HG03457 (cell line): ENCODE measurements around the gene GIMAP7.
"Not testable (repeated sequence)": the region's sequence is repeated elsewhere in the genome, so short reads cannot be mapped to it uniquely, and the experiment has no call there.

ENCODE experiments used
- ATAC-seq: cut with Tn5 transposase; IDR thresholded peaks from one replicate; pipeline ENCODE4 v1.9.1; 2021; ENCODE audit warnings: moderate number of reproducible peaks; ENCODE audit not compliant: unreplicated experiment

The GIMAP7 gene

DNA sequence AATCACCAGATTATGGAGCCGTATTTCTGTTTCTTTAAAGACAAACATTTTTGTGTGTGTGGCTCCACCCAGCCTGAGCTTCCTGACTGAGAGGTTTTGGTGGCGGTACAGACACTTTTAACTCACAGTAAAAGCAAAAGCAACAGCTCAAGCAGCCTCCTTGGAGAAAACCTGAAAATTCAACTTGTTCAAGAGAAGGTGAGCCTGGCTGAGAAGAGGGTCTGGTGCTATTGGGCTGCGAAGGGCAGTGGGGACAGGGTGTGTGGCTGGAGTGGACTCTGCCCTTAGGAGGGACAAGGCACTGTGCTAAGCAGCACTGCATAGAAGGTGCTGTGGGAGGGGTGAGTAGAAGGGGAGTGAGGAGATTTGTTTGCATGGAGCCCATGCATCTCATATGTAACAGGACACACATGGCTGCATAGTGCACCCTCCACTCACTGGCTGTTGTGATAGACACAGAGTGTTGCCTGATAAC, at the start of gene GIMAP7:
TSS of gene GIMAP7 (plus strand) at position 125 of the 475 bp plus-strand sequence. CDS start 5,103 bp downstream, outside the sequence.
- ATAC-seq, result no peak

DNA sequence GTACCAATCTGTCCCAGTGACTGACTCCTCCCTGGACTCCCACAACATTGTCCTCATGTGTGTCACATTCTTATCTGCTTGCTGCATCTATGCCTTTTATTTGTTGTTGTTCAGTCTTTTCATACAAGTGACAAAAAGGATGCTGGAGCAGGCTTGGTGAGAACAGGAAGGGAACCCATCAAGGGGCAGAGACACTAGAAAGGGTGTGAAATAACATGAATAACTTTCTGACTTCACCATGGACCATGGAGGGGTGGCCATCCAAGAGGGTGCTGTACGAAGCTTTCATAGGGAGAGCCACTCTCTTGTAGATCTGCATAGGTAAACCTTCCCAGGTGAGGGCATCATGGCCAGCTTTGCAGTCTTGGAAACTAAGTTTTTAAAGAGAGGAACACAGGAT, 49.7 kb upstream of the GIMAP7 start:
- ATAC-seq, result no peak

DNA sequence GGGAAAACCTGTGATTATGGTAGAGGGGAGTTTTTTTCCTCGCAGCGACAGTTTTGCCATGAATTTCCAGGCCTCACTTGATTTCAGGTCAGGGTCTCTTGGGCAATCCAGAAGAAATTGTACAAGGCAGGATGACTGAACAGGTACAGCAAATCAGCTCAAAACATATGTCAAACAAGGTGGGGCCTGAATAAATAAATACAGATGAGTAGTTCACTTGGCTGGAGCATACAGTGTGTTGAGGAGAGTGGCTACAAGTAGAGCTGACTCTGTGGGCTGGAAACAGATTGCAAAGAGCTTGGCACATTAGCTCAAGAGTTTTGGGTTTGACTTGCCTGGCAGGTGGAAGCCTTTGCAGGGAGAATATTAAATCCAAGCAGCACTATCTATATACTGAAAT, 49.3 kb upstream of the GIMAP7 start:
- no peak for ATAC-seq

DNA sequence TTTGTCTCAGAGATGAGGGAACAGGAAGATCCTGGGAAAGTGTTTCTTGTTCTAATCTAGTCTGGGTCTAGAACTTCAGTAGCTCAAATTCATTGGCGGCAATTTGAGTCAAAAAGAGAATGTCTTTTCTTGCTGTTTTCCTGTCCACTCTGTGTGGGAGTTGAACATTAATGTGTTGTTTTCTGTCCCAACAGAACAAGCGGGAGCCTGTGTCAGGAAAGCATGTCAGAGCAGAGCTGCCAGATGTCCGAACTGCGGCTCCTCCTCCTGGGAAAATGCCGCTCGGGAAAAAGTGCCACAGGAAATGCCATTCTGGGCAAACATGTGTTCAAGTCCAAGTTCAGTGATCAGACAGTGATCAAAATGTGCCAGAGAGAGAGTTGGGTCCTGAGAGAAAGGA, 48.2 kb upstream of the GIMAP7 start:
- no peak for ATAC-seq

DNA sequence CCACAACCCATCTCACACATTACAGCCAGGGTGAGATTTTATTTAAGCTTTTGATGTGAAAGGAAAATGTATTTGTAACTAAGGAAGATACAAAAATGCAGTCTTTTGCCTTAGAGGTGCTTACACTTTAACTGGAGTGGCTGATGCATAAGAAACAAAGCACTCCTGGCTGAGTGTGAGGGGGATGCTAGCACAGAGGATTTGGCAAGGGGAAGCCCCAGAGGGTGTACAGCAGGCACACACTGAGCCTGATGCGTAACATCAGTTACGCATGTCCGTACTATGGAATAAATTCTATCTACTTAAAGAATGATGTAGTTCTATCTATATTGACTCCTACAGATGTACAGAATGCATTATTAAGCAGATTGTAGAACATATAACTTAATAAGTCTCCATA, 46.4 kb upstream of the GIMAP7 start:
- ATAC-seq, result no peak

DNA sequence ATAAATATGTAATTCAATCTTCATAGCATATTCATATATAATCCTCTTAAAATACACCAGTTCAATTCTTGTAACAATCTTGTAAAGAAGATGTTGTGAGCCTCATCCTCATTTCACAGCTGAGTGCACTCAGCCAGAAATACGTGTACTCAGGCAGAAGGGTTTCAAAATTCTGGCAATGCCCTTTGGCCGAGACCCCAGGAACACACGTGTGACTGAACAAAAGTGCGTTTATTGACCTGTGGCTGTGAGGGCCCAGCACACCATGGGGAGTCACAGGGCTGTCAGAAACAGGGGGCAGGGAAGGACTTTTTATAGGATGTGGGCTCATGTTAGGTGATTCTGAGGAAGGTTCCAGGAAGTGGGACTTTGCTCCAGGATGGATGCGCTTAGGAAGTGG, 42.8 kb upstream of the GIMAP7 start:
- ATAC-seq, result no peak

DNA sequence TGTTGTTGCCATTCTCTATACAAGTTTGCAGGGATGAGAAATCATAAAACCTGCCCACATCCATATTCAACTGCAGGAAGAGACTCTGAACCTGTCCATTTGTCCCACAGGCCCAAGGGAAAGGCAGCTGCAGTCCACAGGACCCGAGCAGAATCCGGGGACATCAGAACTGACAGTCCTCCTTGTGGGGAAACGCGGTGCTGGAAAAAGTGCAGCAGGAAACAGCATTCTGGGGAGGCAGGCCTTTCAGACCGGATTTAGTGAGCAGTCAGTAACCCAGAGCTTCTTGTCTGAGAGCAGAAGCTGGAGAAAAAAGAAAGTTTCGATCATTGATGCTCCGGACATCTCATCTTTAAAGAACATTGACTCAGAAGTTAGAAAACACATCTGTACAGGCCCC, 40.8 kb upstream of the GIMAP7 start:
- no peak for ATAC-seq

DNA sequence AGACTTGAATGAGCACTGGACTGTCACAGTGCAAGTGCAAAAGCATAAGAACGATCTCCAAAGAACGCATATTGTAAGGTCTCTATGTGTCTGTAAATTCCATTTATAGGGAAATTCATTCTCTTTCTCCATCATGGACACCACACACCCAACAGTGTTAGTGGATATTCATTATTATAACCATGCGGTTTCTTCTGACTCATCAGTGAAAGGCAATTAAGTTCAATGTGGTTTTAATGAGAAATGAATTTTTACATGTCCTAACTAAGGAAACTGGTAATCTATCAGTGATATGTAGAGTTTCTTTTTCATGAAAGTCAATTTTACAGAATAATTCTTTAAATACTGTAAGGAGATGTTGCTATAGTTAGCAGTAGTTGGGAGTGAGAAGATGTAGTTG, 38.4 kb upstream of the GIMAP7 start:
- ATAC-seq, result no peak

DNA sequence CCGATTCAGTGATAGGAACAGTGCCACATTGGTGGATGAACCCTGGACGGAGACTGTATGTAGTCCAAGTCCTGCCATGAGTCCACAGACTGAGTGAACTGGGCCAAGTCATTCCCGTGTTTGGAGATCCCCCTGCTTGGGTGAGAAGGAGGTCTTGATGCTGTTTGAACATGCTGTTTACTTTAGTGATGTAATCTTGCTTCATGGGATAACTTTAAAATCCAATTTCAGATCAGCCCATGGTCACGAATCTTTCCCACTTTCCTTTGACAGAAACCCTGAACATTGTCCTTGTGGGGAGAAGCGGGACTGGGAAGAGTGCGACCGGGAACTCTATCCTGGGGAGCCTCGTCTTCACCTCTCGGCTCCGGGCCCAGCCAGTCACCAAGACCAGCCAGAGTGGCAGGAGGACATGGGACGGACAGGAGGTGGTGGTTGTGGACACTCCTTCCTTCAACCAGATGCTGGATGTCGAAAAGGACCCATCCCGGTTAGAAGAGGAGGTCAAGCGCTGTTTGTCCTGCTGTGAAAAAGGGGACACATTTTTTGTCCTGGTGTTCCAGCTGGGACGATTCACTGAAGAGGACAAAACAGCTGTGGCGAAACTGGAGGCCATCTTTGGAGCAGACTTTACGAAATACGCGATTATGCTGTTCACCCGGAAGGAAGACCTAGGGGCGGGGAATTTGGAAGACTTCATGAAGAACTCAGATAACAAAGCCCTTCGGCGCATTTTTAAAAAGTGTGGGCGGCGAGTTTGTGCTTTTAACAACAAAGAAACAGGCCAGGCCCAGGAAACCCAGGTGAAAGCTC, 37.6 kb upstream of the GIMAP7 start:
- ATAC-seq, result no peak

DNA sequence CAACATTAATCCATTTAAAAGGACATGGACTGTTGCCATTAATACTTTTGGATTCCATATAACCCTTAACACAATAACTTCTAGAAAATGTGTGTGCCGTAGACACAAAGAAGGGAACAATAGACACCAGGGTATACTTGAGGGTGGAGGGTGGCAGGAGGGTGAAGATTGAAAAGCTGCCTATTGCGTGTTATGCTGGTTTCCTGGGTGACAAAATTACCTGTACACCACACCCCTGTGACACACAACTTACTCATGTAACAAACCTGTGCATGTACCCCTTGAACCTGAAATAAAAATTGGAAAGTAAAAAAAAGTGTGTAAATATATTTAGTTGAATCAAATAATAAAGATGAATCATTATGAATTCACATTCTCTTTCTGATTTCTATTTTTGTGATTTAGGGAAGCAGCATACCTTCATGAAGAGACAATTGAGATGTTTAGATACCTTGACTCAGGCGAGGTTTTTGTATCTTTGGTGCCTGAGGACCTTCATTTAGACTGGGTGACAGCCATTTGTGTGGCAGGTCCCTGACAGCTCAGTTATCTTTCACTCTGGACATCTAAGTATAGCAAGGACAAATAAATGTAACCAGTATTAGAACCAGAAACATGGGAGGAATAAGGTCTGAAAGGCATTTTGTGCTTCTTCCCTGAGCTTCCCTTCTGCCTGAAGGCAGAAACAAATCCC, 35.5 kb upstream of the GIMAP7 start:
- ATAC-seq, result no peak

DNA sequence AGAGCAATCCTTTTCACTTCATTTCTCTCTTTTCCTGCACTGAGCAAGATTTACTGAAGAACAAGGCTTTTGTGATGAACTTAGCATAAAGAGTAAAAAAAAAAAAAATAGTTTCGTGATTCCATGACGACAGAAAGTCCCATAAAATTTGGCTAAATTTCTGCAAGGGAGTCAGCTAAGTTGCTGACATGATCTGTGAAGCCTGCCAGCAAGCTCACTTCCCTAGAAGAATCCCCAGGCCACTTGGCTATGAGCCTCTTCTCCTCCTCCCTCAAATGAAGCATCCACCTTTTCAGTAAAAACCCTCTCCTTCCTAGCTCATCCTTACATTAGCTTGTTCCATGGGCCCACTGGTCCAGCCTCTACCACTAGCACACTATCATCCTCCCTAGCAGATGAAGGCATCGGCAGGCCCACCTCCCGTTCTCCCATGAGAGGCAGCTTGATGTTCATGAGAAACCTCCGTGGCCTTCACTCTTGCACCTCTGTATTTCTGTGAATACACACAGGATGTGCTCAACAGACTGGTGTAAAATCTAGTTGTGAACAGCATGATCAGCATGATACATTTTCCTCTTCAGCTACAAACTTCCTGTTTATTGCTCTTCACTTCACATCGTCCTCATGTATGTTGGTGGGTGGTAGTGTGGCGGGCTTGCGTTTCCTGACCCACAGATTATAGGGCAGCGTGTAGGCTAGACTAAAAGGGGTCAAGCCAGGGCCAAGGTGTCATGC, 33.3 kb upstream of the GIMAP7 start:
- ATAC-seq, result no peak

DNA sequence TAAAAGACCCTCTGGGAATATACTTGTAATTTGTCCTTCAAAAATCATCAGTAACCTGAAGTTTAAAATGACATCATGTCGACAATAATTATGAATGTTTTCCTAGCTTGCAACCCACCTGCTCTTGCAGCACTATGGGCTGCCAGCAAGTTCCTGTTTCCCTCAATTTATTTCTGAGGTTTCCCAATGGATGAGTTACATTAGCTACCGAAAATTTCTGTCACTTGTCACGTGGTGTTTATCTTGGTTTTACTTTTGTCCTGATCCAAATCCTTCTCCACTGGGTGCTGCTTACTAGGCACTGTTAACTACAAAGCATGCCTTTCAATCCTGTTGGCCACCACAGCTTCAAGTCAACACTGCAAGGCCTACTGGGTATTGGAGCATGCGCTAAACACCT, 32.8 kb upstream of the GIMAP7 start:
- no peak for ATAC-seq

DNA sequence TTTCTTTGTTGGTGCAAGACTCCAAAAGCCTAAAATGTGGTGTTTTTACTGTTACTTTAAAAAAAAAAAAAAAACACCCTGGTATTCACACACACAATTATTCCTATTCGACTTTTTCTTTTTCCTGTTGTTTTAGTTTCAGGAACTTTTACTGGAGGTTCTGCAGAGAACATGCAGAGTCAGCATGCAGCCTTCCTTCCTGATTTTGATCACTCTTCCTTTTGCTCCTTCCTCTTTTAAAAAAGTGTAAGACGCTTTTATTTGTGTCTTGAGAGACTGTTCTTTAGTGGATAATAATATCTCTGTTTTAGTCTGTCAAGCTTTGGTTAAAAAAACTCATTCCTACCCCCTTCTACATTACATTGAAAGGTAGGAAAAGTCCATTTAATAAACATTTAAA, 31.2 kb upstream of the GIMAP7 start:
- not testable (repeated sequence) for ATAC-seq

DNA sequence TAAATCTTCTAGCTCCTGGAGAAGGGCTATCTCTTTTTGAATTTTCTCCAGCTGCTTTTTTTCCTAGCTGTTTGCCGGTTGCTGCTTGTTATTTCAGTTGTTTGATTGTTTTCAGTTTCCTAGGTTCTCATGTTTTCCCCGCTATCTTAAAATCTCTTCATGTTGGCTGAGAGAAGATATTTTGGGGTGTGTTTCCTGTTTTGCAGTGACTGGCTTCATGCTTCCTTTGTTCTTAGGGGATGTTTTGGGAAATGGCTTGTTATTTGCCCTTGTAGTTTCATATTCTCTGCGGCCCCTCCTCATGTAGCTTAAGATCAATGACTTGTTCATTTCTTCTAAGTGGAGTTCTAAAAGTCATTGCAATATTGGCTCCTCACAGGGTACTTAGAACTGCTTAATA, 30.6 kb upstream of the GIMAP7 start:
- ATAC-seq, result not testable (repeated sequence)

DNA sequence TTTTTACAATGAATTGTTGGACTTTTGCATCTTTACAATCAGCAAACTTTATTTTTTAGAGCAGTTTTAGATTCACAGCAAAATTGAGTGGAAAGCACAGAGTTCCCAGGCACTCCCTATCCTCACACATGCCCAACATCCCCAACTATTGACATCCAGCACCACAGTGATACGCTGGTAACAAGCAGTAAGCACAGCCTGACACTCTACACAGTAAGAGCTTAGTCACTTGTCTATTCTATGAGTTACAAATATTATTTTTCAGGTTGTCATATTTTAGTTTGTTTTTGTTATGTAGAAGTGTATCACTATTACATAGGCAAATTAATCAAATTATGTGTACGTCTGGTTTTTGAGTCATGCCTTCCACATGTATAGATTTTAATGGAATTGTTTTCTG, 27.0 kb upstream of the GIMAP7 start:
- no peak for ATAC-seq

DNA sequence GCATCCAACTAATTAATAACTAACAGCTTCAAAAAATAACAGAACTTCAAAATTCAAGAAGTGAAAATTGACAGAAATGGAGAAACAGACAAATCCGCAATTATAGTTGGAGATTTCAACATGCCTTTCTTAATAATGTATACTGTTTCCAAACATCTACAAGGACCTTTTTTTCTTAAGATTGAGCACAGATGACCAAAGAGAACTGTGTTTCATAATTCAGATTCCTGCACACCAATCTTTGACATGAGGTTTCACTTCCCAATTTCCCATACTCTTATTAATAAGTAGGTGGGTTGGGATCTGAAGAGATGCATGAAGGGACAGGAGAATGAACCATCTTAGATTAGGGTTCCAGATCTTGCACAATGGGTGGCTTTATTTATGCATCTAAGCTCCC, 24.9 kb upstream of the GIMAP7 start:
- no peak for ATAC-seq

DNA sequence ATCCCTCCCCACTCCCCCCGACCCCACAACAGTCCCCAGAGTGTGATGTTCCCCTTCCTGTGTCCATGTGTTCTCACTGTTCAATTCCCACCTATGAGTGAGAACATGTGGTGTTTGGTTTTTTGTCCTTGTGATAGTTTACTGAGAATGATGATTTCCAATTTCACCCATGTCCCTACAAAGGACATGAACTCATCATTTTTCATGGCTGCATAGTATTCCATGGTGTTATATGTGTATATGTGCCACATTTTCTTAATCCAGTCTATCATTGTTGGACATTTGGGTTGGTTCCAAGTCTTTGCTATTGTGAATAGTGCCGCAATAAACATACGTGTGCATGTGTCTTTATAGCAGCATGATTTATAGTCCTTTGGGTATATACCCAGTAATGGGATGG, 21.2 kb upstream of the GIMAP7 start:
- not testable (repeated sequence) for ATAC-seq

DNA sequence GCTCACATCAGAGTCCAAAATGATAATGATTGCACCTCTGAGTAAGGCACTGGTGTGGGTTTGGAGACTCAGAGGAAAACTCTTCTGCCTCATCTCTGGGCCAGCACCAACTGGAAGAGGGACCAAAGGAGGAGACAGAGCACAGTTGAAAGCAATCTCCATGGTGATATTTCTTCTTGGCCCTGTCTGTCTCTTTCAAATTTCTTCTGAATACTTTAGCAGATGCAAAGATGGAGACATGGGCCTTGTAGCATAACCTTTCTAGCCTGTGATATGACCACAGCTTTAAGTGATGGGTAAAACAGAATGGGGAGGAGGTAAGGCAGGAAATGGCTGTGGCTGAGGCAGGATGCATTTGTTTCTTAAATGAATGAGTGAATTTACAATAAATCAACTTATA, 12.2 kb upstream of the GIMAP7 start:
- ATAC-seq, result no peak

DNA sequence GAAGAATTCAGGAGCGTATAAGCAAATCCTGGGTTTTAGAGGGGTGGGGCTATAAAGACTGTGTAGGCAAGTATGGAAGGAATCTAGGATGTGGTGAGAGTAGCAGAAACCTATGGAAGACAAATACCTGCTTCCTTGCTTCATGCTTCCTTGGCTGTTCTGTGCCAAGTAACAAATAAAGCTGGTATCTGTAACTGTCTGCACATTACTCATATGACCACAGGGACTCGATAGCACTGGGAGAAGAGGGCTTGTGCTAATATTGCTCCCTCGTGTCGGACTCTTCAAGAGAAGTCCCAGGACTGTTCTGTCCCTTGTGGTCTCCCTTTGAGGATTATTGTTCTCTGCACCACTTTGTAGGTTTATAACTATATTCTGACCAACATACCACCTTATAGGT, 11.5 kb upstream of the GIMAP7 start:
- no peak for ATAC-seq

DNA sequence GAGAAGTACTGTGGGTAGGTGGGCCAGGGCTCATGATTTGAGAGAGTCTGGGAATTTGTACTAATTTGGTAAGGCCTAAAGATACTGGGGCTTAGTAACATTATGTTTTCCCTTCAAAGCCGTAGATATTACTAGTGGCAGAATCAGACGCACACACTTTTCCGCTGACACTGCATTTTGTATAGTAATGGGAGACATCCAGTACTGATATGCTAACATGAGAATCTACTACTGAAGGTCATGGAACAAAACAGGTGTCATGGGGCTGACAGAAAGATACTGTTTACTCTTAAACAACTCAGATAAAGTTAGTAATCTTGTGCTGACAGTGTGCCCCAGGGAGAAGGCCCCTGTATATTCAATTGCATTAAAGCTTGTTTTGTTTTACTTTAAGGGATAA, 11.1 kb upstream of the GIMAP7 start:
- no peak for ATAC-seq

DNA sequence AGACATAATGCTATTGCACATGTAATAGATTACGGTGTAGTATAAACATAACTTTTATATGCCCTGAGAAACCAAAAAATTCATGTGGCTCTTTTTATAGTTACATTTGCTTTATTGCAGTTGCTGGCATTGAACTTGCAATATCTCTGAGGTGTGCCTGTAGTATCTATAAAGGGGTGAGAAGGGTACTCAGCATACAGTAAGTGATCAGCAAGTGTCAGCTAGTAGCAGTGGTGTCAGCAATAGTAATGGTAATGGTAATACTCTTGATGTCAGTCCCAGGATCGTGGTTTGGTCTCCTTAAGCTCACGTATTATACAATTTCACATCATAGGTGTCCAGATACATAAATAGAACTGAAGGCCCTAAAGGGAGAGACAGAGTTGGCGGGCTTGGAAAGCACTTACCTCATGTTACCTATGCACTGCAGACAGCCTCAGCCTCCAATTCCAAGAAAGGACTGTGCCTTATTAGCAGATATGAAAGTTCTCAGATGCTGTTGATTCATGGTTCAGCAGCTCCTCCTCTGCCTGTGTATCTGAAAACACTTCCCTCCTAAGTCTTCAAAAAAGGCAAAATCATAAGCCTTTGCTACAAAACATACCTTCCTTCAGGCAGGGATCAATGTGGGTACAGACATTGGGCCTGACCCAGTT, 6.6 kb upstream of the GIMAP7 start:
- no peak for ATAC-seq
